ENCODE data around the gene TSC1. TPM values are rescaled to one million over a fixed set of nuclear protein-coding genes. Genes with fewer than 3 reads are reported as not detected.

TSC1 gene
- 207 and 208 TPM in 2 replicates for total RNA-seq (2013; cell fraction: nucleolus; rRNA removed)
- 15.6 and 16.0 TPM in 2 replicates for total RNA-seq (2014; rRNA removed)
- 14.3 and 15.8 TPM in 2 replicates for total RNA-seq (2014; rRNA removed; fragmentation: Illumina TruSeq; extraction: Trizol)
- 24.1 and 25.4 TPM in 2 replicates for total RNA-seq (2021)
- 14.7 TPM for polyA plus RNA-seq (2011; ENCODE audit: low read depth)
- 37.6 and 48.0 TPM in 2 replicates for polyA plus RNA-seq (2011; rRNA removed)
- polyA plus RNA-seq (2011; cell fraction: cytosol; rRNA removed), result 25.4 and 29.5 TPM in 2 replicates
- polyA plus RNA-seq (2011; cell fraction: nucleus; rRNA removed), result 171 and 223 TPM in 2 replicates
- polyA plus RNA-seq (2012), result 18.5 and 19.0 TPM in 2 replicates
- polyA plus RNA-seq (2014; fragmentation: Illumina TruSeq; extraction: Trizol), result 21.2 and 26.3 TPM in 2 replicates
- polyA plus RNA-seq (2014; fragmentation: Nextera tagmentation; extraction: Ambion mirVana), result 1 to 10 TPM; 4.0 to 4.6 TPM
- polyA plus RNA-seq (2014; rRNA removed), result 13.2 and 14.3 TPM in 2 replicates
- polyA plus RNA-seq (2016; fragmentation: Nextera tagmentation; extraction: Ambion mirVana), result 10 to 100 TPM; 14.0 to 16.6 TPM
- 106 and 121 TPM in 2 replicates for polyA minus RNA-seq (2011; rRNA and poly(A)+ RNA removed)
- polyA minus RNA-seq (2011; cell fraction: cytosol; rRNA and poly(A)+ RNA removed), result 15.8 and 16.6 TPM in 2 replicates
- polyA minus RNA-seq (2011; cell fraction: nucleus; rRNA and poly(A)+ RNA removed), result 99.3 and 128 TPM in 2 replicates
- Bru-seq, nascent RNA, result percentile 74 among the genes with signal in this experiment
- BruChase-seq, experiment 1, labeled RNA remaining after a 6-hour chase, result percentile 82 among the genes with signal in this experiment
- BruChase-seq, experiment 2, labeled RNA remaining after a 2-hour chase, result percentile 83 among the genes with signal in this experiment
- long read RNA-seq, experiment 1, partial matches to known transcripts, result 3 of 12 reads
- long read RNA-seq, experiment 1, other reads (novel, unspliced or antisense), result 8 of 12 reads
- long read RNA-seq, experiment 2, partial matches to known transcripts, result 10 of 21 reads
- long read RNA-seq, experiment 2, other reads (novel, unspliced or antisense), result 7 of 21 reads

GRCh38 chr9:132944294-132945185 lies at the start of gene TSC1:
TSS of gene TSC1 (minus strand) at chr9:132944616. CDS start at chr9:132928872, 15,744 bp downstream.
- Histone ChIP-seq H3K4me1 (ENCODE audit: control insufficient read depth, insufficient read depth, low read length) (peaks cover 14% of the 10 kb centered on the region), H3K79me2 (ENCODE audit: control insufficient read depth, insufficient read depth, low read length) (peaks cover 24% of the 10 kb centered on the region), H3K27ac (ENCODE audit: control insufficient read depth, insufficient read depth) (peak within 1 kb of the TSS; percentile 98), H3K4me3 (peak within 1 kb of the TSS; percentile 80), H3K9me3 (replicated peaks; ENCODE audit: control insufficient read depth, insufficient read depth, low read length) (no peaks in the 10 kb centered on the region), H3K36me3 (ENCODE audit: control insufficient read depth in 2 of 2, insufficient read depth in 2 of 2, low read length in 1 of 2) (no peaks in the 10 kb centered on the region), H2AFZ (ENCODE audit: control insufficient read depth, low read depth, low read length) (peak within 1 kb of the TSS; percentile 93), H3K4me2 (ENCODE audit: control insufficient read depth, insufficient read depth) (peak within 1 kb of the TSS; percentile 84), H3K27me3 (replicated peaks in 1 of 2; ENCODE audit: control insufficient read depth in 2 of 2, insufficient read depth in 2 of 2, low read length in 1 of 2) (no peaks in the 10 kb centered on the region), H4K20me1 (ENCODE audit: control insufficient read depth, insufficient read depth) (no peaks in the 10 kb centered on the region), H3K9ac (ENCODE audit: control insufficient read depth, insufficient read depth, low read length) (peak within 1 kb of the TSS; percentile 87)
- ChIA-PET SMC1A (ENCODE audit: uncharacterized antibody, unreplicated experiment) (interaction anchor here (1.0 to 1.6 kb wide), 4 partner anchors 9 to 42 kb away, joined by 3 to 4 read pairs (median 4); no protein-coding TSS in a partner anchor), CTCF (interaction anchor here (0.7 to 1.6 kb wide), 7 partner anchors 9 to 77 kb away, joined by 3 to 9 read pairs (median 3); no protein-coding TSS in a partner anchor), RAD21 (ENCODE audit: unreplicated experiment) (interaction anchor here (0.6 to 1.8 kb wide), 4 partner anchors 9 to 96 kb away, joined by 3 to 7 read pairs (median 4); partner anchors contain the start of gene GTF3C5), POLR2A (interaction anchor here (0.6 to 1.7 kb wide), 3 partner anchors 11 to 86 kb away, joined by 3 to 9 read pairs (median 4); partner anchors contain the start of genes AK8 and GTF3C5)
- intact Hi-C loops (cut with micrococcal nuclease; ENCODE audit: unreplicated experiment) (no loop called here), in situ Hi-C loops (cut with MboI) (no loop called here)
- under 1% methylated on average over 41 of the region's 72 CpGs for WGBS (ENCODE audit: insufficient coverage, insufficient replicate concordance, low lambda C conversion rate, missing lambda C conversion rate)
- DNase-seq (ENCODE audit: low read depth, low spot score) (peak; percentile 57), ATAC-seq (peak; percentile 95), FAIRE-seq (peak; percentile 89)
- no TSS peak for BruUV-seq (replicated peaks)
- TF ChIP-seq ZBTB40 (IDR thresholded peaks at IDR 0.05; ENCODE audit: borderline replicate concordance) (peak; percentile 86), JUND (IDR thresholded peaks at IDR 0.05; ENCODE audit: low read depth, low read length) (no peak), RFX5 (IDR thresholded peaks at IDR 0.05; ENCODE audit: low read depth, low read length) (no peak), BCL11A (IDR thresholded peaks at IDR 0.05; ENCODE audit: low read depth, low read length) (no peak), IRF3 (IDR thresholded peaks at IDR 0.05) (no peak), EZH2 (IDR thresholded peaks at IDR 0.05; ENCODE audit: borderline replicate concordance, control insufficient read depth, low read depth, low read length) (no peak), ZBTB4 (CRISPR knock-in tag; IDR thresholded peaks at IDR 0.05) (no peak), SUZ12 (IDR thresholded peaks at IDR 0.05; ENCODE audit: unreplicated experiment) (no peak)
